Measurements from ENCODE around the gene VEZT. TPM values are rescaled to one million over a fixed set of nuclear protein-coding genes. Genes with fewer than 3 reads are reported as not detected.

The VEZT gene
- total and polyA plus RNA-seq, 2 experiments from 2014 or later: 37.9 to 84.2 TPM

DNA sequence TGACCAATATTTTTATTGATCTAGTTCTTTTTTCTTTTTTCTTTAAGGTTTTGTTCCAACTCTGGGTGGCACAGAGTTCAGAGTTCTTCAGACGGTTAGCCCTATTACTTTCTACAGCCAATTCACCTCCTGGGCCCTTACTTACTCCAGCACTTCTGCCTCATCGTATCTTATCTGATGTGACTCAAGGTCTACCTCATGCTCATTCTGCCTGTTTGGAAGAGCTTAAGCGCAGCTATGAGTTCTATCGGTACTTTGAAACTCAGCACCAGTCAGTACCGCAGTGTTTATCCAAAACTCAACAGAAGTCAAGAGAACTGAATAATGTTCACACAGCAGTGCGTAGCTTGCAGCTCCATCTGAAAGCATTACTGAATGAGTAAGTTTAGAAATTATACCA, 64.7 kb downstream of the VEZT start:
- H3K4me2 ChIP-seq: no peak overlapping the region
- 54% methylated on average over 6 of the region's 6 CpGs for WGBS (ENCODE audit: low lambda C conversion rate, missing lambda C conversion rate)
- no peaks in the 10 kb centered on the region for H3K27me3 ChIP-seq
- peaks cover 6% of the 10 kb centered on the region for H3K36me3 ChIP-seq (replicated peaks; ENCODE audit: insufficient read depth, low read depth)
- no peaks in the 10 kb centered on the region for H3K9me2 ChIP-seq (replicated peaks; ENCODE audit: insufficient read depth)
- TF ChIP-seq EZH2phosphoT487 (IDR thresholded peaks at IDR 0.05; ENCODE audit: low read depth, severe bottlenecking, unreplicated experiment) (no peak), EZH2 (IDR thresholded peaks at IDR 0.05; ENCODE audit: borderline replicate concordance) (no peak)
- TF ChIP-seq, protein P1, sequence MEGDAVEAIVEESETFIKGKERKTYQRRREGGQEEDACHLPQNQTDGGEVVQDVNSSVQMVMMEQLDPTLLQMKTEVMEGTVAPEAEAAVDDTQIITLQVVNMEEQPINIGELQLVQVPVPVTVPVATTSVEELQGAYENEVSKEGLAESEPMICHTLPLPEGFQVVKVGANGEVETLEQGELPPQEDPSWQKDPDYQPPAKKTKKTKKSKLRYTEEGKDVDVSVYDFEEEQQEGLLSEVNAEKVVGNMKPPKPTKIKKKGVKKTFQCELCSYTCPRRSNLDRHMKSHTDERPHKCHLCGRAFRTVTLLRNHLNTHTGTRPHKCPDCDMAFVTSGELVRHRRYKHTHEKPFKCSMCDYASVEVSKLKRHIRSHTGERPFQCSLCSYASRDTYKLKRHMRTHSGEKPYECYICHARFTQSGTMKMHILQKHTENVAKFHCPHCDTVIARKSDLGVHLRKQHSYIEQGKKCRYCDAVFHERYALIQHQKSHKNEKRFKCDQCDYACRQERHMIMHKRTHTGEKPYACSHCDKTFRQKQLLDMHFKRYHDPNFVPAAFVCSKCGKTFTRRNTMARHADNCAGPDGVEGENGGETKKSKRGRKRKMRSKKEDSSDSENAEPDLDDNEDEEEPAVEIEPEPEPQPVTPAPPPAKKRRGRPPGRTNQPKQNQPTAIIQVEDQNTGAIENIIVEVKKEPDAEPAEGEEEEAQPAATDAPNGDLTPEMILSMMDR (IDR thresholded peaks at IDR 0.05; ENCODE audit: poor library complexity): no peak
- no peaks in the 10 kb centered on the region for H3K9me3 ChIP-seq (ENCODE audit: low read depth)
- H3K4me3 ChIP-seq: no peak overlapping the region
- peak overlapping the region; percentile 35 for H3K27ac ChIP-seq
- no peaks in the 10 kb centered on the region for H3K4me1 ChIP-seq (ENCODE audit: insufficient read depth)
- H2AFZ ChIP-seq: no peak overlapping the region
- H3K79me2 ChIP-seq: peaks cover 6% of the 10 kb centered on the region
- peak; percentile 56 for DNase-seq (ENCODE audit: low spot score)
- H4K20me1 ChIP-seq (ENCODE audit: insufficient read depth, poor library complexity, severe bottlenecking): no peaks in the 10 kb centered on the region

DNA sequence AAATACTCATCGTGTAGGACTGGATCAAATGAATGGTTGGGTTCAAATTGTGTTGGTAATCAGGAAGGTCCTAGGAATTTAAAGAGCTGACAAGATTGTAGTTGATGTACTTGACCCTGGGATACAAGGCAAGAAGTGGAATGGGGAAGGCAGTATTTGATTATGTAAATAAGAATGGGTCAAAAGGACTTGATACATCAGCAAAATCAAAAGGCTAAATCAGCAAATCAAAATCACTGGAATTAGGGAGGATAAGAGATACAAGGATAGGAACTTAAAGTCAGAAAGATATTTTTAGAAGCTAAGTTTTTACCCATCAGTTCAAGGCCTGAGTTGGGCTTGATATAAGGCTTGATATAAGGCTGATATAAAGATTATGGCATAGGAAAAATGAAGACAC, 65.8 kb downstream of the VEZT start:
- no peak overlapping the region for H3K27ac ChIP-seq
- H3K79me2 ChIP-seq: peaks cover 6% of the 10 kb centered on the region
- peaks cover 6% of the 10 kb centered on the region for H3K36me3 ChIP-seq (replicated peaks; ENCODE audit: insufficient read depth, low read depth)
- no peaks in the 10 kb centered on the region for H4K20me1 ChIP-seq (ENCODE audit: insufficient read depth, poor library complexity, severe bottlenecking)
- no peak overlapping the region for H3K4me2 ChIP-seq
- no peak for TF ChIP-seq EZH2phosphoT487 (IDR thresholded peaks at IDR 0.05; ENCODE audit: low read depth, severe bottlenecking, unreplicated experiment)
- no peak for TF ChIP-seq EZH2 (IDR thresholded peaks at IDR 0.05; ENCODE audit: borderline replicate concordance)
- TF ChIP-seq, protein P1 (IDR thresholded peaks at IDR 0.05; ENCODE audit: poor library complexity): no peak
- H3K4me1 ChIP-seq (ENCODE audit: insufficient read depth): no peaks in the 10 kb centered on the region
- no peaks in the 10 kb centered on the region for H3K27me3 ChIP-seq
- H3K9me3 ChIP-seq (ENCODE audit: low read depth): no peaks in the 10 kb centered on the region
- 96% methylated on average over 1 of the region's 1 CpG for WGBS (ENCODE audit: low lambda C conversion rate, missing lambda C conversion rate)
- no peaks in the 10 kb centered on the region for H3K9me2 ChIP-seq (replicated peaks; ENCODE audit: insufficient read depth)
- H3K4me3 ChIP-seq: no peak overlapping the region
- no peak for DNase-seq (ENCODE audit: low spot score)
- no peak overlapping the region for H2AFZ ChIP-seq

DNA sequence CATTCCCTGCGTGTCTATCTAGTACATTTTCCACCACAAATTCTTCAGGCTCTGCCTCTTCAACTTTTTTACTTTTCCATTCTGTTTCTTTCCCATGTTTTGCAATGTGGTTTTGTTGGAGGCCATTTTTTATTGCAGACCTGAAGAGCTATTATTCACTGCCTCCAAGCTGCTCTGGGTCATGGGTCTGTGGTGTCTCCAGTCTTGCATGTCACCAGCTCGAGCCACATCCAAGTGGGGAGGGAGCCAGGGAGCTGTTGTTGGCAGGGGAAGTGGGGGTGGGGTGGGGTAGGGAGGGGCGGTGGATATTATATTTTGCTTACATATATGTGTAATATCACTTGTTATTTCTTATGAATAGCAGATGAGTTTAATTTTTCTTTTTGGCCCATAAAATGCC, 69.1 kb downstream of the VEZT start:
- H3K9me2 ChIP-seq (replicated peaks; ENCODE audit: insufficient read depth): no peaks in the 10 kb centered on the region
- WGBS (ENCODE audit: low lambda C conversion rate, missing lambda C conversion rate): 69% methylated on average over 3 of the region's 3 CpGs
- H3K36me3 ChIP-seq (replicated peaks; ENCODE audit: insufficient read depth, low read depth): peaks cover 6% of the 10 kb centered on the region

More for the DNA sequence above, 69.1 kb downstream of the VEZT start:
- peaks cover 6% of the 10 kb centered on the region for H3K79me2 ChIP-seq
- TF ChIP-seq, protein P1 (IDR thresholded peaks at IDR 0.05; ENCODE audit: poor library complexity): no peak
- no peak for TF ChIP-seq EZH2 (IDR thresholded peaks at IDR 0.05; ENCODE audit: borderline replicate concordance)
- TF ChIP-seq EZH2phosphoT487 (IDR thresholded peaks at IDR 0.05; ENCODE audit: low read depth, severe bottlenecking, unreplicated experiment): no peak
- H3K4me1 ChIP-seq (ENCODE audit: insufficient read depth): no peaks in the 10 kb centered on the region
- H2AFZ ChIP-seq: no peak overlapping the region
- no peaks in the 10 kb centered on the region for H3K9me3 ChIP-seq (ENCODE audit: low read depth)
- H3K27ac ChIP-seq: no peak overlapping the region
- H3K27me3 ChIP-seq: no peaks in the 10 kb centered on the region
- no peak overlapping the region for H3K4me3 ChIP-seq
- no peak overlapping the region for H3K4me2 ChIP-seq
- no peak for DNase-seq (ENCODE audit: low spot score)
- no peaks in the 10 kb centered on the region for H4K20me1 ChIP-seq (ENCODE audit: insufficient read depth, poor library complexity, severe bottlenecking)
